HFF-Myc (cell line): Measurements from ENCODE around the gene KRT24.
"Not testable (repeated sequence)": the region's sequence is repeated elsewhere in the genome, so short reads cannot be mapped to it uniquely, and the experiment has no call there.

Experiments
- DNase-seq: peaks from one replicate; pipeline ENCODE4 v3.0.0-alpha.2; 2011; ENCODE audit warnings: low read depth; ENCODE audit errors: extremely low read depth
- H3K4me3 ChIP-seq: replicated peaks from 2 replicates; pipeline ENCODE4 v1.5.1; 2011; ENCODE audit warnings: low read depth, mild to moderate bottlenecking, control low read depth, low read length
- CTCF ChIP-seq: IDR thresholded peaks from 2 replicates; pipeline ENCODE4 v1.5.1; 2012; ENCODE audit warnings: mild to moderate bottlenecking, low read depth, low read length, control low read depth; ENCODE audit errors: missing control alignments

Gene KRT24

GRCh38 chr17:40703652-40704051, at the start of gene KRT24:
KRT24 (minus strand) TSS chr17:40703752; CDS start chr17:40703693, 59 bp downstream.
- no peak for DNase-seq
- H3K4me3 ChIP-seq = no peak within 1 kb of the TSS
- no peak for TF ChIP-seq CTCF

GRCh38 chr17:40751065-40751464, 47.5 kb upstream of the KRT24 start:
- no peak for TF ChIP-seq CTCF
- H3K4me3 ChIP-seq = no peak overlapping the region
- DNase-seq = no peak

GRCh38 chr17:40750391-40750790, 46.8 kb upstream of the KRT24 start:
- no peak overlapping the region for H3K4me3 ChIP-seq
- no peak for TF ChIP-seq CTCF
- DNase-seq = no peak

GRCh38 chr17:40748666-40749065, 45.1 kb upstream of the KRT24 start:
- DNase-seq, H3K4me3 ChIP-seq: not testable (repeated sequence)

- TF ChIP-seq CTCF = no peak
- no peak for DNase-seq
These were observed 35.0 kb upstream of the KRT24 start for GRCh38 chr17:40738553-40738952.

GRCh38 chr17:40735016-40735415, 31.5 kb upstream of the KRT24 start:
- DNase-seq = no peak
- TF ChIP-seq CTCF = no peak
- no peak overlapping the region for H3K4me3 ChIP-seq

More at GRCh38 chr17:40738553-40738952, 35.0 kb upstream of the KRT24 start:
- H3K4me3 ChIP-seq = no peak overlapping the region

GRCh38 chr17:40734018-40734417, 30.5 kb upstream of the KRT24 start:
- no peak overlapping the region for H3K4me3 ChIP-seq
- no peak for TF ChIP-seq CTCF
- no peak for DNase-seq
